Vagina (tissue), 2 donors: ENCODE data around the gene FOXRED2. TPM values are rescaled to one million over a fixed set of nuclear protein-coding genes. Genes with fewer than 3 reads are reported as not detected.
"Not testable (repeated sequence)": the region's sequence is repeated elsewhere in the genome, so short reads cannot be mapped to it uniquely, and the experiment has no call there.

Source experiments
- DNase-seq, 2 donors: peaks; one replicate each; pipeline ENCODE4 v3.0.0-alpha.2; 2017; ENCODE audit errors: extremely low spot score in 2 of 2
- H3K27ac ChIP-seq: fragments of 200-600 bp; sonication (generic); one replicate; pipeline ENCODE4 v1.5.1; 2019
- H3K27me3 ChIP-seq: fragments of 200-600 bp; sonication (generic); one replicate; pipeline ENCODE4 v1.5.1; 2019
- H3K36me3 ChIP-seq, 2 donors: fragments of 200-600 bp; sonication (generic); one replicate each; pipeline ENCODE4 v1.5.1; 2017 to 2019
- H3K4me1 ChIP-seq: fragments of 200-600 bp; sonication (generic); one replicate; pipeline ENCODE4 v1.5.1; 2019
- H3K4me3 ChIP-seq, 2 donors: fragments of 200-600 bp; sonication (generic); 1 replicate in 1 of 2; 2 replicates in 1 of 2; pipeline ENCODE4 v1.5.1; 2016 to 2019
- H3K9me3 ChIP-seq: fragments of 200-600 bp; sonication (generic); one replicate; pipeline ENCODE4 v1.5.1; 2019
- CTCF ChIP-seq, 3 experiments: fragments of 450-650 bp in 2 of 3; fragments of 200-600 bp in 1 of 3; sonication (generic) in 1 of 3; IDR thresholded peaks; one replicate each; pipeline ENCODE4 v1.5.1; 2017 to 2019; ENCODE audit warnings: antibody characterized with exemption in 3 of 3, mild to moderate bottlenecking in 2 of 3, moderate library complexity in 2 of 3
- POLR2A ChIP-seq, 2 donors: fragments of 450-650 bp; IDR thresholded peaks; one replicate each; pipeline ENCODE4 v1.6.1; 2017; ENCODE audit warnings: antibody characterized with exemption in 2 of 2, mild to moderate bottlenecking in 2 of 2, moderate library complexity in 2 of 2
- POLR2AphosphoS5 ChIP-seq, 2 donors: sonication (generic); formaldehyde crosslinking; IDR thresholded peaks; one replicate each; pipeline ENCODE4 v1.9.0; 2017; ENCODE audit warnings: antibody characterized with exemption in 2 of 2, mild to moderate bottlenecking in 2 of 2, low read depth in 1 of 2; ENCODE audit not compliant: insufficient read depth in 1 of 2
- intact Hi-C: fragments of 100-400 bp; cut with DNase I; formaldehyde crosslinking; loops from one replicate; pipeline ENCODE4 v1.15.1; 2023
- total RNA-seq: library from RNA; depleted of rRNA; stranded (reverse); fragments of >200 nt; gene quantifications from one replicate; pipeline ENCODE4 v1.2.3, GENCODE V29; 2016

FOXRED2 gene
- total RNA-seq, 1 donor from 2014 or later, result 3.7 TPM

GRCh38 chr22:36532466-36532865 is 25.6 kb upstream of the FOXRED2 start:
- Histone ChIP-seq H3K4me3 (no peak overlapping the region), H3K9me3 (no peaks in the 10 kb centered on the region), H3K4me1 (peaks cover 17% of the 10 kb centered on the region), H3K27me3 (no peaks in the 10 kb centered on the region), H3K27ac (no peak overlapping the region), H3K36me3 (no peaks in the 10 kb centered on the region)
- TF ChIP-seq POLR2AphosphoS5 (IDR thresholded peaks at IDR 0.05; ENCODE audit: insufficient read depth in 1 of 2, low read depth in 1 of 2), result no peak
- no peak for TF ChIP-seq CTCF (IDR thresholded peaks at IDR 0.05)
- TF ChIP-seq POLR2A (IDR thresholded peaks at IDR 0.05), result no peak
- DNase-seq, result no peak
- intact Hi-C loops, result no loop called here

GRCh38 chr22:36528795-36529751 is 22.2 kb upstream of the FOXRED2 start, which contains the start of gene EIF3D:
TSS of gene EIF3D (minus strand) at chr22:36529166. CDS start at chr22:36526121, 3,045 bp downstream.
- Histone ChIP-seq H3K4me1 (peaks cover 23% of the 10 kb centered on the region), H3K27me3 (no peaks in the 10 kb centered on the region), H3K9me3 (no peaks in the 10 kb centered on the region), H3K4me3 (peak within 1 kb of the TSS; percentile 58 to 91), H3K36me3 (peaks cover 0 to 22% of the 10 kb centered on the region in 2 donors), H3K27ac (peak within 1 kb of the TSS; percentile 90)
- intact Hi-C loops, result no loop called here
- peak in 1 of 2 donors; percentile 99 for DNase-seq
- TF ChIP-seq CTCF (IDR thresholded peaks at IDR 0.05), result no peak
- peak; percentile 97 to 99 for TF ChIP-seq POLR2AphosphoS5 (IDR thresholded peaks at IDR 0.05; ENCODE audit: insufficient read depth in 1 of 2, low read depth in 1 of 2)
- peak in 1 of 2 donors; percentile 4 for TF ChIP-seq POLR2A (IDR thresholded peaks at IDR 0.05)

- Histone ChIP-seq H3K4me3 (peak overlapping the region; percentile 58 to 91), H3K27ac (peak overlapping the region; percentile 90), H3K4me1 (peaks cover 23% of the 10 kb centered on the region), H3K36me3 (peaks cover 0 to 29% of the 10 kb centered on the region in 2 donors), H3K27me3 (no peaks in the 10 kb centered on the region), H3K9me3 (no peaks in the 10 kb centered on the region)
- TF ChIP-seq CTCF (IDR thresholded peaks at IDR 0.05), result no peak
- no peak for TF ChIP-seq POLR2AphosphoS5 (IDR thresholded peaks at IDR 0.05; ENCODE audit: insufficient read depth in 1 of 2, low read depth in 1 of 2)
- TF ChIP-seq POLR2A (IDR thresholded peaks at IDR 0.05), result no peak
- DNase-seq, result no peak
- intact Hi-C loops, result no loop called here
Observed at GRCh38 chr22:36528341-36528740, 21.5 kb upstream of the FOXRED2 start.

GRCh38 chr22:36522662-36523061 is 15.8 kb upstream of the FOXRED2 start:
- Histone ChIP-seq H3K4me3 (no peak overlapping the region), H3K9me3 (no peaks in the 10 kb centered on the region), H3K27ac (no peak overlapping the region), H3K36me3 (peaks cover 0 to 84% of the 10 kb centered on the region in 2 donors), H3K27me3 (no peaks in the 10 kb centered on the region), H3K4me1 (peaks cover 8% of the 10 kb centered on the region)
- TF ChIP-seq CTCF (IDR thresholded peaks at IDR 0.05) (no peak), POLR2A (IDR thresholded peaks at IDR 0.05) (no peak), POLR2AphosphoS5 (IDR thresholded peaks at IDR 0.05; ENCODE audit: insufficient read depth in 1 of 2, low read depth in 1 of 2) (no peak)
- intact Hi-C loops, result no loop called here
- no peak for DNase-seq

GRCh38 chr22:36520423-36520822 is 13.6 kb upstream of the FOXRED2 start:
- no peak for DNase-seq
- TF ChIP-seq POLR2AphosphoS5 (IDR thresholded peaks at IDR 0.05; ENCODE audit: insufficient read depth in 1 of 2, low read depth in 1 of 2), result no peak
- no peak for TF ChIP-seq CTCF (IDR thresholded peaks at IDR 0.05)
- TF ChIP-seq POLR2A (IDR thresholded peaks at IDR 0.05), result no peak
- Histone ChIP-seq H3K9me3 (no peaks in the 10 kb centered on the region), H3K36me3 (peaks cover 0 to 98% of the 10 kb centered on the region in 2 donors), H3K4me3 (no peak overlapping the region), H3K4me1 (no peaks in the 10 kb centered on the region), H3K27ac (no peak overlapping the region), H3K27me3 (no peaks in the 10 kb centered on the region)
- intact Hi-C loops, result no loop called here

- intact Hi-C loops, H3K9me3 ChIP-seq, H3K27ac ChIP-seq, H3K27me3 ChIP-seq, H3K4me3 ChIP-seq, H3K4me1 ChIP-seq, DNase-seq: not testable (repeated sequence)
- H3K36me3 ChIP-seq, result peaks cover 0 to 98% of the 10 kb centered on the region in 2 donors
Observed at GRCh38 chr22:36519906-36520305, 13.1 kb upstream of the FOXRED2 start.
